ENCODE results near the gene ZNF860.

GRCh38 chr3:31960793-31961431 lies 20.6 kb upstream of the ZNF860 start:
- no peak for TF ChIP-seq CTCF (conservative IDR thresholded peaks at IDR 0.05; ENCODE audit: low read length)
- no peak for TF ChIP-seq EZH2phosphoT487 (IDR thresholded peaks at IDR 0.05; ENCODE audit: borderline replicate concordance, low read depth, low read length)

Data from OCI-LY7 (cell line).